Spleen (tissue), 11 donors: Measurements from ENCODE around the gene PDF. TPM values are rescaled to one million over a fixed set of nuclear protein-coding genes. Genes with fewer than 3 reads are reported as not detected.

Experiments used
- DNase-seq: peaks from one replicate; pipeline ENCODE4 v3.0.0-alpha.2; 2020
- H3K27ac ChIP-seq, 8 donors: fragments of 200-600 bp; sonication (generic) in 7 of 8; 1 replicate in 4 of 8; 2 replicates in 4 of 8; pipeline versions ENCODE4 v1.5.0 to v1.8.0; 2016 to 2021; ENCODE audit warnings: inconsistent platforms in 4 of 8, mild to moderate bottlenecking in 4 of 8, moderate library complexity in 1 of 8
- H3K27me3 ChIP-seq, 7 donors: fragments of 200-600 bp; sonication (generic) in 6 of 7; replicated peaks in 1 of 7; 1 replicate in 4 of 7; 2 replicates in 3 of 7; pipeline versions ENCODE4 v1.5.0 to v1.8.0; 2016 to 2021; ENCODE audit warnings: inconsistent platforms in 3 of 7, mild to moderate bottlenecking in 1 of 7
- H3K36me3 ChIP-seq, 6 donors: fragments of 200-600 bp; sonication (generic) in 5 of 6; 1 replicate in 4 of 6; 2 replicates in 2 of 6; pipeline versions ENCODE4 v1.5.0 to v1.8.0; 2016 to 2021; ENCODE audit warnings: inconsistent platforms in 2 of 6
- H3K4me1 ChIP-seq, 6 donors: fragments of 200-600 bp; sonication (generic) in 5 of 6; 1 replicate in 3 of 6; 2 replicates in 3 of 6; pipeline versions ENCODE4 v1.5.0 to v1.8.0; 2016 to 2021; ENCODE audit warnings: inconsistent platforms in 3 of 6
- H3K4me3 ChIP-seq, 8 donors: fragments of 200-600 bp; sonication (generic) in 7 of 8; 1 replicate in 4 of 8; 2 replicates in 4 of 8; pipeline versions ENCODE4 v1.5.0 to v1.8.0; 2016 to 2021; ENCODE audit warnings: inconsistent platforms in 4 of 8, mild to moderate bottlenecking in 4 of 8, moderate library complexity in 2 of 8
- H3K9me3 ChIP-seq, 8 donors: fragments of 200-600 bp; sonication (generic) in 7 of 8; 1 replicate in 4 of 8; 2 replicates in 4 of 8; pipeline versions ENCODE4 v1.5.0 to v1.8.0; 2016 to 2021; ENCODE audit warnings: inconsistent platforms in 4 of 8
- POLR2A ChIP-seq, 3 donors: fragments of 450-650 bp; IDR thresholded peaks; one replicate each; pipeline ENCODE4 v1.5.1; 2017; ENCODE audit warnings: antibody characterized with exemption in 3 of 3, mild to moderate bottlenecking in 1 of 3
- POLR2AphosphoS5 ChIP-seq, 3 donors: sonication (generic); formaldehyde crosslinking; IDR thresholded peaks; one replicate each; pipeline ENCODE4 v1.5.1; 2017; ENCODE audit warnings: antibody characterized with exemption in 3 of 3
- WGBS, 5 donors: extraction: QIAGEN DNeasy Blood & Tissue Kit in 3 of 5; methylation state at CpG; one replicate each; pipeline versions ENCODE4 v1.1.5 to v1.1.7; 2013 to 2018; 5-methylcytosine and 5-hydroxymethylcytosine counted together
- intact Hi-C: fragments of 100-400 bp; cut with DNase I; formaldehyde crosslinking; loops from one replicate; pipeline ENCODE4 v1.15.0; 2023; ENCODE audit warnings: low total_unique reads
- polyA plus RNA-seq, 3 donors: library from polyadenylated mRNA; stranded (reverse); fragments of 200-250 nt; gene quantifications; one replicate each; pipeline ENCODE4 v1.2.1, GENCODE V29; 2013
- total RNA-seq, 7 donors: library from RNA; depleted of rRNA in 3 of 7; stranded (reverse); fragments of >200 nt in 3 of 7; fragmentation: NEBNext Ultra II Directional in 4 of 7; extraction: Animal tissue kit (Norgen Biotek cat#: 25700) in 4 of 7; gene quantifications; one replicate each; pipeline versions ENCODE4 v1.1.0 to v1.2.1, GENCODE V29; 2016 to 2021
- TF ChIP-seq, protein P1 (sequence below), 11 experiments: fragments of 200-600 bp in 7 of 11; fragments of 450-650 bp in 4 of 11; sonication (generic) in 4 of 11; IDR thresholded peaks in 8 of 11; conservative IDR thresholded peaks in 3 of 11; 1 replicate in 7 of 11; 2 replicates in 4 of 11; pipeline versions ENCODE4 v1.4.0 to v1.8.0; 2016 to 2021; ENCODE audit warnings: antibody characterized with exemption in 11 of 11, inconsistent platforms in 4 of 11, mild to moderate bottlenecking in 1 of 11
- donor health status: healthy with polysubstance abuse.
- donor health status: DM: no; HTN: no; CAD: no; lungs with moderate emphysema.
- donor health status: DM: no; HTN: no; CAD: no.
- donor health status: Bipolar disorder and iron deficiency.
- donor health status: healthy.
- donor health status: DM: no; HTN: no; CAD: no.
- donor health status: DM: yes; HTN: yes; CAD: no.

Gene PDF
- total and polyA plus RNA-seq, 10 donors = 2.4 to 18.5 (median 7.6) TPM

DNA sequence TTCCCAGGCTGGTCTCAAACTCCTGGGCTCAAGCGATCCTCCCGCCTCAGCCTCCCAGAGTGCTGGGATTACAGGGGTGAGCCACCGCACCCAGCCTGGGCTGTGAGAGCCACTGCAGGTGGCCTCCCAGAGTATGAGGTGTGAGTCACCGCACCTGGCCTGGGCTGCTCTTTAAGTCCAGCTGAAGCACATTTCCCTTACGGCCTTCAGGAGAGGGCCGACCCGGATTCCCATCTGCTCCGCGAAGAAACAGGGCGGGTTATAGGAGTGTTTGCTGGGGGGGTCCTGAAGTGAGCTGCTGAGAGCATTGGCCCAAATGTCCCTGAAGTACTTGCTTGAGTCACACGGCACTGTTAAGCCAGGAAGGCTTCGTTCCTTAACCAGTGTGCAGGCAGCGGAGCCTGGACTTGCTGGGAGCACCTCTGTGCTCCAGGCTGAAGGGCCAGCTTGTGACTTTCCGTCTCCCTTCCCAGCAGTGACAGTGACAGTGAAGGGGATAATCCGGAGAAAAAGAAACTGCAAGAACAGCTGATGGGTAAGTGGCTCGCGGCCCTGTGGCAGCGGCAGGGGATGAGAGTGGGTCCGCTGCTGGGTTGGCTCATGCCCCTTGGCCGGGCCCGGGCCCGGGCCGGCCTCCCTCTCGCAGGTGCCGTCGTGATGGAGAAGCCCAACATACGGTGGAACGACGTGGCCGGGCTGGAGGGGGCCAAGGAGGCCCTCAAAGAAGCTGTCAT is 12.0 kb downstream of the PDF start:
- no peak for DNase-seq
- intact Hi-C loops = no loop called here
- Histone ChIP-seq H3K27ac (peak overlapping the region in 1 of 8 donors; percentile 4), H3K4me1 (peaks cover 0 to 32% (median 9%) of the 10 kb centered on the region in 6 donors), H3K4me3 (no peak overlapping the region), H3K27me3 (no peaks in the 10 kb centered on the region), H3K9me3 (no peaks in the 10 kb centered on the region), H3K36me3 (peaks cover 25 to 100% (median 84%) of the 10 kb centered on the region in 6 donors)
- TF ChIP-seq POLR2AphosphoS5 (IDR thresholded peaks at IDR 0.05) = no peak
- no peak for TF ChIP-seq POLR2A (IDR thresholded peaks at IDR 0.05)
- TF ChIP-seq, protein P1, sequence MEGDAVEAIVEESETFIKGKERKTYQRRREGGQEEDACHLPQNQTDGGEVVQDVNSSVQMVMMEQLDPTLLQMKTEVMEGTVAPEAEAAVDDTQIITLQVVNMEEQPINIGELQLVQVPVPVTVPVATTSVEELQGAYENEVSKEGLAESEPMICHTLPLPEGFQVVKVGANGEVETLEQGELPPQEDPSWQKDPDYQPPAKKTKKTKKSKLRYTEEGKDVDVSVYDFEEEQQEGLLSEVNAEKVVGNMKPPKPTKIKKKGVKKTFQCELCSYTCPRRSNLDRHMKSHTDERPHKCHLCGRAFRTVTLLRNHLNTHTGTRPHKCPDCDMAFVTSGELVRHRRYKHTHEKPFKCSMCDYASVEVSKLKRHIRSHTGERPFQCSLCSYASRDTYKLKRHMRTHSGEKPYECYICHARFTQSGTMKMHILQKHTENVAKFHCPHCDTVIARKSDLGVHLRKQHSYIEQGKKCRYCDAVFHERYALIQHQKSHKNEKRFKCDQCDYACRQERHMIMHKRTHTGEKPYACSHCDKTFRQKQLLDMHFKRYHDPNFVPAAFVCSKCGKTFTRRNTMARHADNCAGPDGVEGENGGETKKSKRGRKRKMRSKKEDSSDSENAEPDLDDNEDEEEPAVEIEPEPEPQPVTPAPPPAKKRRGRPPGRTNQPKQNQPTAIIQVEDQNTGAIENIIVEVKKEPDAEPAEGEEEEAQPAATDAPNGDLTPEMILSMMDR (IDR thresholded peaks at IDR 0.05 in 8 of 11, conservative IDR thresholded peaks at IDR 0.05 in 3 of 11) = no peak
- 95 to 97% (median 96%) methylated on average over 29 to 30 of the region's 30 CpGs for WGBS, 5 donors

DNA sequence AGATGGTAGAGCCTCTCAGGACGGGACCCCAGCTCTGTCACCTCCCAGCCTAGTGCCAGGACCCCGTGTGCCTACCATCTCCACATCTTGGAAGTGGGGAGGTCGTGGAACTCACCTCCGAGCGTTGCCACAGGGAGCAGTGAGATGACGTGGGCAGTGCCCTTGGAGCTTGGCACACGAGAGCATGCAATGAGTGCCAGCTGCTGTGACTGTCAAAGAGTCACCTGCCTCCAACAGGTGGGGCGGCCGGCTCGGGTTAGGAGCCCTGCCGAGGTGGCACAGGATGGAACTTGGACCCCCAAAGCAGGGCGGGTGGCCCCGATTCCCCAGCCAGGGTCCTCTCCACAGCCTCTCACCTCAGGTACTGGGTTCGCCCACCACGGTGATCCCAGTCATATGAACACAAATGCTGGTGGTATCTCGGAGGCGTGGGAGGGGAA is 13.8 kb downstream of the PDF start:
- H3K27me3 ChIP-seq = no peaks in the 10 kb centered on the region
- peaks cover 11 to 45% (median 26%) of the 10 kb centered on the region in 6 donors for H3K4me1 ChIP-seq
- no peak for DNase-seq
- 92 to 98% (median 94%) methylated on average over 17 of the region's 17 CpGs for WGBS, 5 donors
- peak overlapping the region in 3 of 8 donors; percentile 15 to 58 (median 55) for H3K27ac ChIP-seq
- TF ChIP-seq, protein P1 (IDR thresholded peaks at IDR 0.05 in 8 of 11, conservative IDR thresholded peaks at IDR 0.05 in 3 of 11) = no peak
- peak in 1 of 3 donors; percentile 24 for TF ChIP-seq POLR2AphosphoS5 (IDR thresholded peaks at IDR 0.05)
- TF ChIP-seq POLR2A (IDR thresholded peaks at IDR 0.05) = no peak
- intact Hi-C loops = no loop called here
- H3K4me3 ChIP-seq = no peak overlapping the region
- peaks cover 25 to 87% (median 67%) of the 10 kb centered on the region in 6 donors for H3K36me3 ChIP-seq
- no peaks in the 10 kb centered on the region for H3K9me3 ChIP-seq

DNA sequence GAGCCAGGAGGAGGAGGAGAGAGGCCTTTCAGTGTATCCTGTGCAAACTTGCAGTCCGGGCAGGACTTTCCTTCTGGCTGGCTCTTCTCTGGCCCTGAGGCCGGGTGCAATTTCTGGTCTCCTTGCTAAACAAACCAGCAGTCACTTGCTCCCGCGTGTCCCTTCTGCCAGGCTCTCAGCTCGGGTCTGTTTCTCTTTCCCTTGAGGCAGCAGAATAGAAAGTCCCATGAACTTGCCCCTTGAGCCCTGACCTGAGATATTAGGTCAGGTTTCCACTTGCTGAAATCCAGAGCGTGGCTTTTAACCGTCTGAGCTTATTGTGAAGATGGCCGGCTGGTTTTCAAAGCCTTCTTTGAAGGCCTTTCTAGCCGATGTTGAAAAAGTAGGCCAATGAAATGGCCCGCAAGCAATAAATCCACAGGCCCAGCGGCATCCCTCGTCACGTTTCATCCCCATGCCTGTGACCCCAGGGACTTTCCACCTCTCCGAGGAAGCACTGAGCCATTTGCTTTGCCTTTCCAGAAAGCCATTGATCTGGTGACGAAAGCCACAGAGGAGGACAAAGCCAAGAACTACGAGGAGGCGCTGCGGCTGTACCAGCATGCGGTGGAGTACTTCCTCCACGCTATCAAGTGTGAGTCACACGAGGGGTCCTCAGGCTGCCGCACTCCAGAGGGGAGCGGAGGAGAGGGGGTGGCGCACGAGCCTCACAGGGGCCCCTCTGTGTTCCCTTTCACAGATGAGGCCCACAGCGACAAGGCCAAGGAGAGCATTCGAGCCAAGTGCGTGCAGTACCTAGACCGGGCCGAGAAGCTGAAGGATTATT is 14.7 kb downstream of the PDF start:
- no peak overlapping the region for H3K4me3 ChIP-seq
- peaks cover 11 to 48% (median 27%) of the 10 kb centered on the region in 6 donors for H3K4me1 ChIP-seq
- 88 to 93% (median 89%) methylated on average over 29 to 30 of the region's 30 CpGs for WGBS, 5 donors
- H3K27me3 ChIP-seq = no peaks in the 10 kb centered on the region
- no peaks in the 10 kb centered on the region for H3K9me3 ChIP-seq
- DNase-seq = no peak
- H3K27ac ChIP-seq = peak overlapping the region in 1 of 8 donors; percentile 58
- intact Hi-C loops = no loop called here
- TF ChIP-seq, protein P1 (IDR thresholded peaks at IDR 0.05 in 8 of 11, conservative IDR thresholded peaks at IDR 0.05 in 3 of 11) = no peak
- TF ChIP-seq POLR2A (IDR thresholded peaks at IDR 0.05) (no peak), POLR2AphosphoS5 (IDR thresholded peaks at IDR 0.05) (no peak)
- H3K36me3 ChIP-seq = peaks cover 20 to 77% (median 58%) of the 10 kb centered on the region in 6 donors

DNA sequence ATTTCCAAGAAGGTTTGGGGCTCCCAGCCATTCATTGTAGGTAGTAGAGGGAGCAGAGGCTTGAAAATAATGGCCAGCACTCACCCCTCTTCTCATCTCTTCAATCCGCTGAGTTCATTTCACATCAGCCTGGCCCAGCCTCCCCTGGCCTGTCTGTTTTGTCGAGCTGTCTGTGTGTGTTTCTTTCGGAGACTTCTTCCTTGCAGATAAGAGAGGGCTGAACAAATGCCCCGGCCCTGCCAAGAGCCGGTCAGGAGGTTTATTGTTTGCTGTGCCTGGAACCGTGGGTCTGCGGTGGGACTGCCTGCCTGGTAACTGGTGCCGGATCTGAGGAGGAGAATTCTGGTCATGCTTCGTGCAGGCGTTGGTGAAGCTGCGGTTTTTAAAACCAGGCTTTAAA is 15.9 kb downstream of the PDF start:
- Histone ChIP-seq H3K4me3 (no peak overlapping the region), H3K27ac (no peak overlapping the region), H3K4me1 (peaks cover 11 to 54% (median 32%) of the 10 kb centered on the region in 6 donors), H3K36me3 (peaks cover 11 to 66% (median 46%) of the 10 kb centered on the region in 6 donors), H3K27me3 (no peaks in the 10 kb centered on the region), H3K9me3 (no peaks in the 10 kb centered on the region)
- intact Hi-C loops = no loop called here
- WGBS, 5 donors = 87 to 95% (median 94%) methylated on average over 11 of the region's 11 CpGs
- DNase-seq = no peak
- TF ChIP-seq POLR2A (IDR thresholded peaks at IDR 0.05) = no peak
- no peak for TF ChIP-seq POLR2AphosphoS5 (IDR thresholded peaks at IDR 0.05)
- TF ChIP-seq, protein P1 (IDR thresholded peaks at IDR 0.05 in 8 of 11, conservative IDR thresholded peaks at IDR 0.05 in 3 of 11) = no peak
